SIG-M5 treated with dmso at 0.1 percent for 504 hours (cell line): ENCODE data around the gene WDR89.
"Not testable (repeated sequence)": the region's sequence is repeated elsewhere in the genome, so short reads cannot be mapped to it uniquely, and the experiment has no call there.

ENCODE experiments used
- DNase-seq: peaks from one replicate; lab custom pipeline; 2025; ENCODE audit not compliant: unreplicated experiment; lab: John Stamatoyannopoulos, UW

WDR89 gene

DNA sequence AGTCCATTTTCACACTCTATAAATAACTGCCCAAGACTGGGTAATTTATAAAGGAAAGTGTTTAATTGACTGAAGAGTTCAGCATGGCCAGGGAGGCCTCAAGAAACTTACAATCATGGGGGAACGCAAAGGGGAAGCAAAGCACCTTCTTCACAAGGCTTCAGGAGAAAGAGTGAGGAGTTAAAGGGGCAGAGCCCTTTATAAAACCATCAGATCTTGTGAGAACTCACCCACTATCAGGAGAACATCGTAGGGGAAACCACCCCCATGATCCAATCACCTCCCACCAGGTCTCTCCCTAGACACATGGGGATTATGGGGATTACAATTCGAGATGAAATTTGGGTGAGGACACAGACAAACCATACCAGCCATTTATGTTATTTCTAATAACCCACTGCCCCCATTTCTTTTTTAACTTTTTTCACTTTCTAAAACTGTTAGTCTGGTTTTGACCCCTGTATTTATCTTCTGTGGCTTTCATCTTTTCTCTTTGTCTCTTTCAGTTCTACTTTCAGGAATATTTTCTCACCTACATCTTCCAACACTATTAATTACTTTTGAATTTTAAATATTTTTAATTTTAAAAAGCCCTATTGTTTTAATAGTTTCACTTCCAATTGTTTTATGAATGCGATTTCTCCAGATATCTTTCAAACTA, 44.5 kb downstream of the WDR89 start:
- DNase-seq = no peak

DNA sequence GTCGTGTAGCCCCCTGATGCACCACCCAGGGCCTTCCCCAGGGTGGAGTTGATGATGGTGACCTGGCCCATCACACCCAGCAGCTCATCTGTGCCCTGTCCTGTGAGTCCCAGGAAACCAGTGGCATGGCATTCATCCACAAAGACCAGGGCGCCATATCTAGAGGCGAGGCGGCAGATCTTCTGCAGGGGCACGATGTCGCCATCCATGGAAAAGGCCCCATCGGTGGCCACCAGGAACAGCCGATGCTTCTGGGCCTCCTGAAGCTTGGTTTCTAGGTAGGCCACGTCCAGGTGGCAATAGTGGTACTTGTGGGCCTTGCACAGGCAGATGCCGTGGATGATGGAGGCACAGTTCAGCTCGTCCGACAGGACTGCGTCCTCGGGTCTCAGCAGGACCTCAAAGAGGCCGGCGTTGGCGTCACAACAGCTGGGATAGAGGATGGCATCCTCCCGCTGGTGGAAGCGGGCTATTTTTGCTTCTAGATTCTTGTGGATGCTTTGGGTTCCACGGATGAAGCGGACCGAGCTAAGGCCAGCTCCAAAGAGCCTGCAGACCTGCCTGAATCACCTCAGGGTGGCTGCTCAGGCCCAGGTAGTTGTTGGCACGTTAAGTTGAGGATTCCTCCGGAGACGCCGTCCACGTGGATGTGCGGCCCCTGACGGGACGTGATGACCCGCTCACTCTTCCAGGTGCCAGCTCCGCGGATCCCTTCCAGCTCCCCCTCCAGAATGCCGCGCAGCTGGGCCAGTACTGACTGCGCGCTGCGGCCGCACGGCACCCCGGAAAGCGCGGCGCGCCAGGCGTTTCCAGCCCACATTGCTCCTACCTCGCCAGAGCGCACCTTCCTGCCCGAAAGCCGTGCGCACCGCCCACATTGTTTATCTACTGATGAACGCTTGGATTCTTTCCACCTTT, 47.0 kb downstream of the WDR89 start:
- DNase-seq = no peak

DNA sequence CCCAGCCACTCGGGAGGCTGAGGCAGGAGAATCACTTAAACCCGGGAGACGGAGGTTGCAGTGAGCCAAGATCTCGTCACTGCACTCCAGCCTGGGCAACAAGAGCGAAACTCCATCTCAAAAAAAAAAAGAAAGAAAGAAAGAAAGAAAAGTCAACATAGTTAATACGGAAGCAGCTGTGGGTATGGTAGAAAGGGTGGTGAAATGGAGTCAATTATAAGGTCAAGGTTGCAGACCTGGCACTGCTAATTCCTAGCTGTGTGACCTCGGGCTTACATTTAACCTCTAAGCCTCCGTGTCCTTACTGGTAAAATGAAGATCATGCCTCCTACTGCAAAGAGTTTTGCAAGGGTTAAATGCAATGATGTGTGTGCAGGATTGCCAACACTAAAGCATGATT, 58.6 kb downstream of the WDR89 start:
- not testable (repeated sequence) for DNase-seq

- no peak for DNase-seq
These were observed 60.2 kb downstream of the WDR89 start for GRCh38 chr14:63581491-63581890.

DNA sequence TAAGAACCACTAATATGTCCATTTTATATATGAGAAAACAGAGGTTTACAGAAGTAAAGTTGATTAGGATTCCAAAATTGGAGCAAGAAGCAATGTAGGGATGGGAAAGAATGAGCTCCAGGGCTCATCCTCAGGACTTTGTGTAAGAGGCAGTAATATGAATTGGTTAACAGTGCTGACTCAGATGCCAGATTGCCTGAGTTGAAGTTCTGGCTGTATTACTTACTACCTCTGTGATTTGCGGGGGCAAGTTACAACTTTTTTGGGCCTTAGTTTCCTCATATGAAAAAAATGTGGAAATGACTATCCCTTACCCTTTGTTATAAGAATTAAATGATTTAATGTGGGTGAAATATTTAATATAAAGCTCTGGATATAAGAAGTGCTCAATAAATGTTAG, 63.4 kb downstream of the WDR89 start:
- no peak for DNase-seq

- DNase-seq = no peak
These were observed 68.1 kb downstream of the WDR89 start for GRCh38 chr14:63573581-63573980.

DNA sequence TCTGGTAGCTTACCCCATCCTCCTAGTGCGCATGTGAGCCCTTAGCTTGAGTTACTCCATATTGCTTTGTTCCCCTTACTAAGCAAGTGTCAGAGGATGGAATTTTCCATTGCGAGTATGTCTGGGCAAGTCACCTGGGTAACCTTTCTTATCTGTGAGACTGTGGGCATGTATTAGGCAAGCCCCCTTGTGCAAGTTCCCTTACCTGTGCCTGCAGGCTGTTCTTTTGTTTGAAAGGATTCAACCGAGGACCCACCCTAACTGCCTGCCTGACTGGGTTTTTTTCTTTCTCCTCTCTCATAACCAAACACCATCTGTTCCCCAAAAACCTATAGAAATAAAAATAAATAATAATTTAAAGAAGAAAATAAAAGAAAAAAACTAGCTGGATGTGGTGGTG, 76.2 kb downstream of the WDR89 start:
- no peak for DNase-seq

DNA sequence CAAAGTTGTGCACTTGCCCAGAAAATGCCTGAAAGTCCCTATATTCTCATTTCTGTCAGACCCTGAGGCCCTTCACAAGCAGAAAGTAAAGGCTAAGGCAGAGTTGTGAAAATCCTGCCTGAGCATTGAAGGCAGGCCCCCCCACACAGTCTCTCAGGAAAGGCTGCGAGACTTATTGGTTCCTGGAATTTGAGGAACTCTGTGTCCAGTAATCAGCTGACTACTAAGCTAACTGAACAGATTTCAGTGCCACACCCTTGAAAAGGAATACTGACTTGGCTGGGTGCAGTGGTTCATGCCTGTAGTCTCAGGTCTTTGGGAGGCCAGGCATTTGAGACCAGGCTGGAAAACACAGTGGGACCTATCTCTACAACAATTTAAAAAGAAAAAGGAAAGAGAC, 77.4 kb downstream of the WDR89 start:
- peak; percentile 19 for DNase-seq

DNA sequence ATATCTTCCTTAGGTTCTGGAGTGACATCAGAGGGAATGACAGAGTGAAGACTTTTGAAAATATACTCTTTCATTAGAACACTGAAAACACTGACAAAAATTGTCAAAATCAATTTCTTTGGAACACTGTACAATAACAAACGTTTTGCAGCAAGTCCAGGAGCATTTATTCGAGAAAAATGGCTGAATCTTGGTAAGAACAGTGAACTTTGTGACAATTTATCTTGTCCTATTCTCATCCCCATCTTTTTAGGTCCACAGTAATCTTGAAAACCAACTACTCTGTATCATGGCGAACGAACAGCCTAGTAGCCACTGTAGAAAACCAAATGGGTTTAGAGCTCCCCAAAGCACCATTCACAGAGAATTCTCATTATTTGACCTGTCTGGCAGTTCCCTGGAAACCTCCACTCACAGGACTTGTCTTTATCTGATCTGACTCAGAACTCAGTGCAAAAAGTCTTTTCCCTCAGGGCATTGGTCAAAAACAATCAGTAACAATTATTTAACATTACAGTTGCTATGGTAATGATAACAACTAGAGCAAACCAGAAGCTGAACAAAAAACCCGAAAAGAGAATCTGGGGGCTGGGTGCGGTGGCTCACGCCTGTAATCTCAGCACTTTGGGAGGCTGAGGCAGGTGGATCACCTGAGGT, 78.2 kb downstream of the WDR89 start:
- peak; percentile 15 for DNase-seq

- no peak for DNase-seq
These were observed 79.3 kb downstream of the WDR89 start for GRCh38 chr14:63562405-63562804.

DNA sequence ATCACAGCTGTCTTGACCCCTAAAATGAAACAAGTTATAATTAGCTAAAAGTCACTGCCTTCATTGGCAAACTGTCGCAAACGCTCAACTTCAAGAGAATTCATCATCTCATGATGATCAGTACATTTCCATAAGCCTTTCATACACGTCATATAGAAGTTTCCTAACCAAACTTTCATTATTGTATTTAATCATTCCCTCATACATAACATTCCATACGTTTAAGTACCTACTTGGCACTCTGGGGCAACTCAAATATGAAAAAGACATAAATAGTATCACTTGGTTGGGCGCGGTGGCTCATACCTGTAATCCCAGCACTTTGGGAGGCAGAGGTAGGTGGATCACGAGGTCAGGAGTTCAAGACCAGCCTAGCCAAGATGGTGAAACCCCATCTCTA, 86.1 kb downstream of the WDR89 start:
- DNase-seq = no peak

DNA sequence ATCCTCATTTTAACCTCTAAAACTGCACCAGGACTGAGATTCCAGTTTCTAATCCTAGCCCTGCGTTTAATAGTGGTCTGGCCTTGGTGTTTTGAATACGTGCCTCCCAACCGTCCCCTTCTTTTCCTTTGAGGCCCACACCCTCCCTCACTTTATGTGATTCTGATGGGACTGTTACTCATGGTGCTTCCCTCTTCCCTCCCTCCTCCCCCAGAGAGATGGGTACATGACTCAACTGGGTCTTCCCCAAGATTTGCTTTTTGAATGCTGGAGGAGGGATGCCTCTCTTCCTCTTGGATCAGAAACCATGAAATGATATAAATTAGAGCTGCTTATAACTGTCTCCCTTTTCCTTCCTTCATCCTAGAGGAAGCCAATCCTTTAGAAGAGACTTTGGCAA, 90.3 kb downstream of the WDR89 start:
- no peak for DNase-seq

DNA sequence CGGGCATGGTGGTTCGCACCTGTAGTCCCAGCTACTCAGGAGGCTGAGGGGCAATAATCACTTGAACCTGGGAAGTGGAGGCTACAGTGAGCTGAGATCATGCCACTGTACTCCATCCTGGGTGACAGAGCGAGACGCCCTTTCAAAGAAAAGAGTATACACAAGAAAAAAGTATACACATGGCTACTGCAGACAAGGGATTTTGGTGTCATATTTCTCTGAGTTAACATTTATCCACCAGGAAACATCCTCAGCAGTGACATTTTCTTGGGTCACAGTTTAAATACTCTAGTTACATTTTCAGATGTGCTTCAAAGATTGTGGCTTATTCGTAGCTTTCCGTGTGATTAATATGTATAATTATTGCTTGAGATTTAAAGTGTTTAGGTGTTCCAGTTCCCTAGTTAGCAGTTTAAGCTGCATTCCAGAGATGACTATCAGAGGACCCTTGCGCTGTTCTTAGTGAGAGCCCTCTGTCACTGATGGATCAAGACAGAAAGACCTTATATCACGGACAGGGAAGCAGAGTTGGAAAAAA, 93.8 kb downstream of the WDR89 start:
- DNase-seq = no peak
